Islet of Langerhans (tissue), 1 donor: ENCODE data around the gene CNTNAP2.
"Not testable (repeated sequence)": the region's sequence is repeated elsewhere in the genome, so short reads cannot be mapped to it uniquely, and the experiment has no call there.

Experiments used
- FAIRE-seq: peaks from one replicate; lab custom pipeline; 2011; peaks lifted over from hg19 to GRCh38; lab: Jason Lieb, UNC

The CNTNAP2 gene

DNA sequence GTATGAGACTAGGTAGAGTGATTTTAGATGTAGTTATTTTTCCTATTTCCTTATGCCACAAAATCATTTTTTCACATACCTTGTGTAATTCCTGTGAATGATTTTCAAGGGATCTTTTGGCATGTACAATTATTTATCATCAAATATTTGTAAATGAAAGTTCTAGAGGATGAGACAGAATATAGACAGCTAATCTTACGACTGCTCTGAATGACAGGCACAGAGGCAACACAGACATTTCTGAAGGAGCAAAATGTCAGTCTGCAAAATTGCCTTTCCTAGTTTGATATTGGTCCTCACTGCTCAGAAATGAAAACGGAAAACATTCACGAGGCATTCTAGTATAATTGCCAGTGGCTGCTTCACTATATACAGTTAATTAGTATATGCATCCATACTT, 1663.3 kb downstream of the CNTNAP2 start:
- no peak for FAIRE-seq

- FAIRE-seq = no peak
Measured at GRCh38 chr7:147796581-147796980, 1680.0 kb downstream of the CNTNAP2 start.

DNA sequence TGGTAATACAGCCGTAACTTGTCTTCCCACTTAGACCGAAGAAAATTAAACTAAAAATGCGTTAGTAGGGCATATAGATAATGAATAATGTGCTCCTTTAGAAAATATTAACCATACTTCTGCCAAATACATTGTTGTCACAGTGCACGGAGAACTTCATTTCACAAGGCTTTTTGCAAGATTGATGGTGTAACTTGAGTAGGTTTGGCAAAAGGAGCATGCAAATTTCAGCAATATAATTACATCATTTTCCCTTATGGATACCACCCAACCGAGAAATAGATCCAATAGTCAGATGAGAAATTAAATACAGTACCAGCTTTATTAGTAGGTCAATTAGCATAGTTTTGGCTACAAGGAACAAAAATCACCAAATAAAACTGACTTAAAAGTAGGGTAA, 1681.4 kb downstream of the CNTNAP2 start:
- no peak for FAIRE-seq

GRCh38 chr7:147801762-147802161, 1685.2 kb downstream of the CNTNAP2 start:
- FAIRE-seq = not testable (repeated sequence)

DNA sequence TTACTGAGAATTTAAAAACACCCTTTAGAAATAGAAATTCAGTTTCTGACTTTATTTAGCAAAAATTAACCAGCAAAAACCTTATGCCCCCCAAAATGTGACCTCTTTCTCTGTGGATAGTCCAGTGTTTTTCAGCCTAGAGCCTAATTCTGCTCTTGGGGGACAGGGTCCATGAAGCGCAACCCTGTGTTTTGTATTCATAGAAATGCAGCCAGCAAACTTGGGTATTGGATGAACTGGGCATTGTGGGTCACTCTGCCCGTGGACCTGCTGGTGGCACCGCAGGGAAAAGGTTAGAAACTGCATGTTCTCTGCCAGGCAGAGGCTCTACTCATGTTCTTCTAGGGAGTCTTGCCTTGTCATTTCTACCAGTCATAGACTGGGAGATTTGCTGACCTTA, 1686.5 kb downstream of the CNTNAP2 start:
- FAIRE-seq = no peak

DNA sequence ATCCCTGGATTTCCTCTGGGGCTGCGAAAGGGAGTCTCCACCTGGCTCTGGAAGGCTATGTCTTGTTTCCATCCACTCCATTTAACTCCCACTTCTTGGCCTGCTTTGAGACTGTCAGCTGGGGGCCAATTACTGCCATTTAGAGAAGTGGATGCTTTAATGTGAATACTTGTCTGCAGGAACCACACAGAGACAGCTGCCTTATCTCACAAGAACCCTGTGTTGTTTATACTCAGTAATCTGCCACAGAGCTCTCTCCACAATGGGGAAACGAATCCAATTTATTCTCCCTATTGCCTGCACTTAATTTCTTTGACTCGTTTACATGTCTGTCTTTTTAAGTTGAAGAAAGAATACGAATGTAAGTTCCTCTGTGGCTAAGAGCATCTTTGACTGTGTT, 1687.0 kb downstream of the CNTNAP2 start:
- FAIRE-seq = no peak

- no peak for FAIRE-seq
Measured at GRCh38 chr7:147804032-147804431, 1687.4 kb downstream of the CNTNAP2 start.

GRCh38 chr7:147805996-147806576, 1689.5 kb downstream of the CNTNAP2 start:
- FAIRE-seq = no peak

DNA sequence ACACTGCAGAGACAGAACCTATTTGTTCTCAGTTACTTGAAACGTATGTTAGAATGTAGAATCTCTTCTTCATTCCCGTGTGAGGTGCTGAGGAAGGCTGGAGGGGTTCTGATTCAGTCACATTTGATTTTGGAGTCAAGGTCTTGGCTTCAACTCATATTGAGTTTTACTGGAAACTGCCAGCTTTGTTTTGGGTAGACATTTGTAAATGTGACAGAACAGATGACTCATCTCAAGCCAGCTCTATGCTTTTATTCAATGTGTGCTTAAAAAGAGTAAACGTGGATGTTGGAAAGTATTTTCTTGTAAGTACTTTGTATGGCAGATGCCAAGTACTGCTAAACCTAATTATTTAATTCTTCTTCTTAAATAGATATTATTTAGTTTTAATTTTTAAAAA, 1693.2 kb downstream of the CNTNAP2 start:
- no peak for FAIRE-seq

- FAIRE-seq = no peak
Measured at GRCh38 chr7:147810269-147810668, 1693.7 kb downstream of the CNTNAP2 start.

- no peak for FAIRE-seq
Measured at GRCh38 chr7:147811923-147812322, 1695.3 kb downstream of the CNTNAP2 start.

GRCh38 chr7:147813316-147813715, 1696.7 kb downstream of the CNTNAP2 start:
- FAIRE-seq = no peak

- FAIRE-seq = no peak
Measured at GRCh38 chr7:147818317-147818716, 1701.7 kb downstream of the CNTNAP2 start.

DNA sequence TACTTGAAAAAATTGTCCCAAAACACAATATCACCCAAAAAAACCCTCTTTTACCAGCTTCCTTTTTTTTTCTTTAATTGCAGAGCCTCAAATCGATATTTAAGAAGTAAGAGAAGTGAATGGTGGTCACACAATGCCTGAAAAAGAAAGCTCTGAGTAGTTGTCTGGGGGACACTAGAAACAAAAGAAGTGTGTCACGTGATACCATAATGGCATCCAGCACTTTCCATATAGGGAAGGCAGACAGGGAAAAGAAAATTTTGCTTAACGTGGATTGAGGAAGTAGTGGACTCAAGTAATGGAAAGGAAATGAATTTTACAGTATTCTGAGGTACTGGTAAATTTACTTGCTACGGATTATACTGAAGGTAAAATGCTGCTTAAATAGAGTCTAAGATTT, 1708.1 kb downstream of the CNTNAP2 start:
- no peak for FAIRE-seq

DNA sequence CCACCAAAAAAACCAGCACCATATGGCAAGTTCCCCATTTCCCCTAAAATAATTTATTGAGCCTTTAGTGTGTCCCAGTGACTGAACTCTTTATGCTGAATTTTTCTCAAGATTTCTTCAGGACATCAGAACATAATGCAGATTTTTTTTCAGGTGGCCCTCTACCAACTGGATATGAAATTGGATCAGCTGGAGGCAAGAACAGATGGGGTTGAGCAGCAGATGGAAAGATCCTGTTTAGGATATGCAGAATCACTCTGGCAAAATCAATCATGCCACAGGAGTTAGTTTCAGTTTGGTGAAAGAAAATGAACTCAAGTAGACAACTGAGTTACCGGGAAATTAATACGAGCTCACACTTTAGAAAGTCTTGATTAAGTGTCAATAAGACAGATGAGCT, 1712.4 kb downstream of the CNTNAP2 start:
- no peak for FAIRE-seq

DNA sequence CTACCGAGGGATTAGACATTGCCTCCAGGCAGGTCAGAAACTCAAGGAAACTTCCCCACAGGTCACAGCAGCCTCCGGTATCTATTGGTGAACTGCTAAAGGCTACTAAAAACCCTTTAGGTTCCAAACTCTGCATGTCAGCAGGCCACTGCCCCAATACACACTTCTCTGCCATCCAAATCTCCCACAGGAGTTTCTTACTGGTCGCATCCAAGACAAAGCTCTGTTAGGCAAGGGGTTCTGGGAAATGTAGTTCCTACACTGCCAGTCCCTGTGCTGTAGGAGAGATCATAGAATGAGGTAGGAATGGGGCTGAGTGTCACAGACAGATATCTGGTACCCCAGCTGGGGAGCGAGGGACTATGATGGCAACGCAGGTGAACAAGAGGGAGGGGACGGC, 1717.0 kb downstream of the CNTNAP2 start:
- FAIRE-seq = no peak

DNA sequence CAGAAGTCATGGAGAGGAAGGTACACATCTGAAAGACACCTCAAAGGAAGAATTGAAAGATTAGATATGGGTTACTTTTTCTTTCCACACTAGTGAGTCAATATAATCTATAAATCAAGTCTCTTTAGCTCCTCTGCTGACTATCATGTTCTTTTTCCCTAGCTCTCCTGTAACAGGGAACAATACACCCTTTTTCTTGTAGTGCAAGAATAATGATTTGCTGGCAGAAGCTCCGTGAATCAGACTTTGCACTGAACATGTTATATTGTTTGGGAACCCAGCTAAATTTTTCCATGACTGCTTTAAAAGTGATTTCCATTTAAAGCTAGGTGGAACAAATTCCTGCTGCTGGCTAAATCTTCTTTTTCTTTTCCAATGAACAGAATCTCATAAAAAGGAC, 1717.4 kb downstream of the CNTNAP2 start:
- no peak for FAIRE-seq

DNA sequence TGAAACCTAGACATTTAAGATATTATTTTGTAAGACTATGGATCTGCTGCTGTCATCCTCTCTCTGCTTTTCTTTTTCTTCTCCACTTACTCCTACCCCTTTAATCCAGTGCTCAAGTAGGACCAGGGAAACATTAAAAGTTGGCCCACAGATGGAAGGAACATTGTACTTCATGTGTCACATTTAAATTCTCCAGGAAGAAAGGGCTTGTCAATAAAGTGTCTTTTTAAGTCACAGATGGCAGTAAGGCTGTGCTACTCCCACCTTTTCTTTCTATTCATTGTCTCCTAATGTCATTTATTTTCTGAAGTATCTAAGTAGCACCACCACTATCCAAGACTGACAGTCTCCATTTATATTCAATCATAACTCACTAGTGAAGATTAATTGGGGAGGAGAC, 1736.2 kb downstream of the CNTNAP2 start:
- FAIRE-seq = no peak

DNA sequence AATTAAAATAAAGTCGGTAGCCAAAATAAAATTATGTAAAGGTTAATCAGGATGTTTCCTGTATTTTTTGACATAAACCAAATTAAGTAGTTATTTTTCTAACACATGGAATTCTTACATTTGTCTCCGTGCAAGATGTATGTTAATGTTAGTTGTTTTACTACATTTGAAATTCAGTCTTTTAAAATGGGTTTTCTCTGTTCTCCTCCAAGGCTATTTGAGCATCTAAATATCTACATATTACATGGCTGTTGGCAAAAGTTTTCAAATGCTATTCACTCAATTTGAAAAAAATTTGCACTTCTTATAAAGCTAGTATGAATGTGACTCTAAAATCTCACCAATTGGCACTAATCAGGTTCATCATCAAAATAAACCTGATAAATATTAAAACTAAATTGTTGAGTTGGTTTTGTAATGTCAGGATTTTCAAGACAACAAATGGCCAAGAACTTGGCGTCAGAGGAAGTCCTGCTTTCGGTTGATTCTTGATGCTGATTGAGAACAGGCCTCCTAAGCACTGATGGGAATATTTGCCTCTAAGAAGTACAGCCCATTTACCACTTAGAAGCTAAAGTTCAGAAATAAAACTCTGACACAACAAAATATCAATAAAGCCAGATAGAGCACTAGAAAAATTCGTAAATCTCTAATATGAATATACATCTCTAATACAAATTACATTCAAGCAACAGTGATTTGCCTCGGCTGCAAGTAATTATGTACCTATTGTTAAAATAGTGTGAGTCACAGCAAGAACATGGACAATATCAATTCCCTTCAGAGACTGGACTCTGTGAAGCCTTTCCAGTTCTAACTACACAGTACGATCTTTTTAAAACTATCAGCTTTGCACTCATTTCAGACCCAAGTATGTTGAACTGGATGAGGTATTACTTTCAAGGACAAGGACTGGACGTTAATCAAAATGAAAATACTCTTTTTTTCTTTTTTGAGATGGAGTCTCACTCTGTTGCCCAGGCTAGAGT, 1740.8 kb downstream of the CNTNAP2 start:
- FAIRE-seq = no peak

GRCh38 chr7:147858421-147858820, 1741.8 kb downstream of the CNTNAP2 start:
- no peak for FAIRE-seq

DNA sequence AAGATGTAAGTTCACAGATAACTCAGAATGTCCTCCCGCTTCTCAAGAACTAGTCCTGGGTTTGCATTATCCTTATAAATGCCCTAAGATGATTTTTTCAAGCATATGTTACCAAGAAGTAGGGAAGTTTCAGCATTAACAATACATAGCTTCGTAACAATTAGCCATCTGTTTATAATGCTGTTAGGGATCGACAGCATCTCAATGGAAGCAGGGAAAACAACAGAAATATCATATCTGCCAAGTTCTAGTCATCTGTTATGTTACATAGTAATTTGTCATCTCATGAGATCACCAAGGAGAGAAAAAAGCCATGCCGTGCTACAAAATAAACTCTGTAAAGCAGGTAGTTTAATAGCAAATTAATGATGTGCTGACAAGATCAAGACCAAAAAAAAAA, 1742.4 kb downstream of the CNTNAP2 start:
- FAIRE-seq = no peak

GRCh38 chr7:147859486-147859885, 1742.9 kb downstream of the CNTNAP2 start:
- no peak for FAIRE-seq

DNA sequence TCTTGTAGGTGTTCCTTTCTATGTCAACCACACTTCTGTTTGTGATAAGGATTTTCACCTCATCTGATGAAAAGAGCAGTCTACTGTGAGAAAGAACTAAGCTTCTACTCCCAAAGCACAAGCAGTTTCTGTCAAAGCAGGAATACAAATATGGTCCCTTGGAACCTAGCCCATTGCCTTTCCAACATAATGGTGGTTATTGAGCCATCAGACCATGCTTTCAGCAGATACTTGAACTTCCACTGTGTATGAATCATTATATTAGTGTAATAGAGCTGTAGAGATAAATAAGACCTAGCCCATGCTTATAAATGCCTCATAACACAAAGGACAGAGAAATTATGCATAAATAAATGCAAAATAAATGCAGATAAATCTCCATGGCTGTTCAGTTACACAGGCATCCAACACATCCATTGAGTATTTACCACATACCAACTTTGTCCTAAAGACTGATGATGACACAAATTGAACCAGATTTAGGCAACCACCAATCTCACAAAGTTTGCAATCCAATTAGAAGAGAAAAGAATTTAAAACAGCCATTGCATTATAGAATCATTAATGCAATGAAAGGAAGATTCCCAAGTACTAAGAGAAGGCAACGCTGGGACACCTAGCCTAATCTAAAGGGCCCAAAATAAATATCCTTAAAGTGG, 1744.6 kb downstream of the CNTNAP2 start:
- FAIRE-seq = no peak
